ENCODE data around the gene JMJD7. TPM values are rescaled to one million over a fixed set of nuclear protein-coding genes. Genes with fewer than 3 reads are reported as not detected.

The JMJD7 gene
- polyA plus RNA-seq, 2 of the 4 experiments (the other 2 are of a cell fraction) = 3.4 to 3.8 TPM

DNA sequence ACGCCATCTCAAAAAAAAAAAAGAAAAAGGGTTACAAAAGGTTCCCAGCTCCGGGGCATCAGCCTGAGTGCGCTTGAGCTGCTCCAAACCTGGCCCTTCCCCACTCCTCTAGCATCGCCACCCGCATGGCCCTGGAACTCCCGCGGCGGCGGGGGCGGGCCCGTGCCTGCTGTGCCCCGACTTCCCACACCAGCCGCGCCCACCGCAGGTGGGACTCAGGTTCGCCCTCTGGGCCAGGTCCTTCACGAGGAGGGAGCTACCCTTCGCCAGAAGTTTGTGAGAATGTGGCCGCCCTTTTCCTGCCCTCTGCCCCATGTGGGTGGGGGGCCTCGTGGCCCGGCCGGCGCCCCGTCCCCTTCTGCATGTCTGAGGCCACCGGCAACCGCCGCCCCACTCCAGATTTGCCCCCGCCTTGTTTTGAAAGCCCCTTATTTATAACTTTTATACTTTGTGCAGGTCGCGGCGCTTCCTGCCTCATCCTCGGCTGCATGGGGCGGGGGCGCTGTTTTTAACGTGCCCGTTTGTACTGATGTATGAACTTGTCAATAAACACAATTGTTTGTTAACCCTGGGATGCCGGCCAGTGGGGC, 507 bp upstream of the JMJD7 start:
- no peak for FAIRE-seq
- Histone ChIP-seq H3K27ac (peak overlapping the region; percentile 60 to 83; a peak in 5 of 6 replicates), H3K4me2 (peak overlapping the region; percentile 92), H3K4me1 (0 out of 3 replicates have a peak, but pooled peaks cover 7% of the 10 kb centered on the region), H3K9me3 (no peaks in the 10 kb centered on the region), H3K4me3 (peak overlapping the region; percentile 65)
- ChIA-PET CTCF (interaction anchor here (1.3 to 1.5 kb wide), 4 partner anchors 9 to 77 kb away, joined by 3 to 5 read pairs (median 4); no protein-coding TSS in a partner anchor), POLR2A (no interaction called here)
- WGBS (ENCODE audit: missing lambda C conversion rate) = 18% methylated on average over 22 of the region's 37 CpGs
- DNase-seq (ENCODE audit: low read depth in 1 of 2, low spot score in 1 of 2) = no peak
- TF ChIP-seq, protein P1, sequence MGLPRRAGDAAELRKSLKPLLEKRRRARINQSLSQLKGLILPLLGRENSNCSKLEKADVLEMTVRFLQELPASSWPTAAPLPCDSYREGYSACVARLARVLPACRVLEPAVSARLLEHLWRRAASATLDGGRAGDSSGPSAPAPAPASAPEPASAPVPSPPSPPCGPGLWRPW (IDR thresholded peaks at IDR 0.05) = no peak
- ATAC-seq = peak in 1 of 2 experiments; percentile 15; a peak in 3 of 6 replicates

DNA sequence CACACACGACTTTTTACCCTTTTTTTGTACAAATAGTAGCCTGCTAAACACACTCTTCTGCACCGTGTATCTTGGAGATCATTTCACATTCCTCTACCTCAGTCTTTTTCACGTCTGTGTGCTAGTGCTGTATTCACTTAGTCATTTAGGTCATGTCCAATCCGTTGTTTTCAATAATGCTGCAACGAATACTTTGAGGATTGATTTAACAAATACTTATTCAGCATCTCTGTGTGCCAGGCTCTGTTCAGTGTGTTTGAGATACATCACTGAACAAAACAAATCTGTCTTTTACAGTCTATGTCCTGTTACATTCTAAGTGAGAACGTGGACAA, 882 bp downstream of the JMJD7 start:
- 23% methylated on average over 6 of the region's 6 CpGs for WGBS (ENCODE audit: missing lambda C conversion rate)
- H3K27ac ChIP-seq = peak overlapping the region; percentile 70 to 83; a peak in 4 of 6 replicates
- TF ChIP-seq HDAC2 (IDR thresholded peaks at IDR 0.05) (no peak), FOSL2 (IDR thresholded peaks at IDR 0.05) (no peak), FOSL2 (CRISPR knock-in tag; IDR thresholded peaks at IDR 0.05) (no peak), RCOR1 (IDR thresholded peaks at IDR 0.05; ENCODE audit: low read depth, low read length) (no peak), NPAS2 (CRISPR knock-in tag; IDR thresholded peaks at IDR 0.05; ENCODE audit: borderline replicate concordance) (no peak), FOSB (CRISPR knock-in tag; IDR thresholded peaks at IDR 0.05) (no peak)
- TF ChIP-seq, protein P2, sequence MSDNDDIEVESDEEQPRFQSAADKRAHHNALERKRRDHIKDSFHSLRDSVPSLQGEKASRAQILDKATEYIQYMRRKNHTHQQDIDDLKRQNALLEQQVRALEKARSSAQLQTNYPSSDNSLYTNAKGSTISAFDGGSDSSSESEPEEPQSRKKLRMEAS (IDR thresholded peaks at IDR 0.05) = no peak
- DNase-seq (ENCODE audit: low read depth in 1 of 2, low spot score in 1 of 2) (no peak), ATAC-seq (no peak), FAIRE-seq (no peak)
- ChIA-PET POLR2A (no interaction called here), CTCF (no interaction called here)
- 0 out of 3 replicates have a peak, but pooled peaks cover 7% of the 10 kb centered on the region for H3K4me1 ChIP-seq
- H3K4me3 ChIP-seq = peak overlapping the region; percentile 65
- H3K9me3 ChIP-seq = no peaks in the 10 kb centered on the region
- peak overlapping the region; percentile 92 for H3K4me2 ChIP-seq

DNA sequence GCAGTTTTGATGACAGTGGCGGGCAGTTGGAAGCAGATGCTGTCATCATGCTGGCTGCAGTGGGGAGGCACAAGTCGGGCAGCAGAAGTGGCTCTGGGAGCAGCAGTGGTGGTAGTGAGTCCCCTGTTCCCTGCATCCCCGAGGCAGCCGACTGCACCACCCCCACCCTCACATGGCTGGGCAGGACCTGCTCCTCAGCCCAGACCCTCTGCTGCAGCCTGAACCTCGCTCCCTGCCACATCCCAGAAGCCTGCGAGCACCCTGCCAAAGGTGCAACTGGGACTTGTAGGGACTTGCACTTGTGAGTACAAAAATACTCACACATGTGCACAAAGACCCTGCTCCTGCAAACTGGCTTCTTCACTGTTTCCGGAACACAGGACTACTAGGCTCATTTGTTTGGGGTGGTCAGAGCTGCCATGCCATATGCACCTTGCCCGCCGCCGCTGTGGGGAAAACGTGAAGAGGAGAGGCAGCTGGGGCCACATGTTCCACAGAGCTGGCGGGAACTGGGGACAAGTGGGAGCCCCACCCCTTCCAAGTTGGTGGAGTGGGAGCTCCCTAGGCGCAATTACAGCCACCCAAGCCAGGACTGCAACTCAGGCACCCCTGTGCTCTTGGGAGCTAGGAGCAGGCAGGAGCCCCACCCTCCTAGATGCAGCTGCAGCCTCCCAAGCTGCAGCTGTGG, 2.2 kb downstream of the JMJD7 start:
- Histone ChIP-seq H3K4me3 (no peak overlapping the region), H3K9me3 (no peaks in the 10 kb centered on the region), H3K4me1 (0 out of 3 replicates have a peak, but pooled peaks cover 7% of the 10 kb centered on the region), H3K4me2 (no peak overlapping the region), H3K27ac (no peak overlapping the region)
- TF ChIP-seq EHF (CRISPR knock-in tag; IDR thresholded peaks at IDR 0.05) (no peak), SREBF2 (IDR thresholded peaks at IDR 0.05) (no peak), FOSB (CRISPR knock-in tag; IDR thresholded peaks at IDR 0.05) (no peak), GATA3 (IDR thresholded peaks at IDR 0.05; ENCODE audit: borderline replicate concordance) (no peak), CHD4 (IDR thresholded peaks at IDR 0.05; ENCODE audit: borderline replicate concordance) (no peak), MYC (IDR thresholded peaks at IDR 0.05; ENCODE audit: borderline replicate concordance, low read length) (no peak), MAFK (IDR thresholded peaks at IDR 0.05; ENCODE audit: partially characterized antibody) (no peak), POLR2AphosphoS2 (conservative IDR thresholded peaks at IDR 0.05; ENCODE audit: low read length) (no peak), TP53 (CRISPR knock-in tag; IDR thresholded peaks at IDR 0.05) (no peak), KDM1A (IDR thresholded peaks at IDR 0.05; ENCODE audit: low read depth) (no peak), FOXS1 (CRISPR knock-in tag; IDR thresholded peaks at IDR 0.05) (no peak), SMC3 (IDR thresholded peaks at IDR 0.05) (no peak), TFCP2L1 (CRISPR knock-in tag; IDR thresholded peaks at IDR 0.05) (no peak)
- TF ChIP-seq, protein P3, sequence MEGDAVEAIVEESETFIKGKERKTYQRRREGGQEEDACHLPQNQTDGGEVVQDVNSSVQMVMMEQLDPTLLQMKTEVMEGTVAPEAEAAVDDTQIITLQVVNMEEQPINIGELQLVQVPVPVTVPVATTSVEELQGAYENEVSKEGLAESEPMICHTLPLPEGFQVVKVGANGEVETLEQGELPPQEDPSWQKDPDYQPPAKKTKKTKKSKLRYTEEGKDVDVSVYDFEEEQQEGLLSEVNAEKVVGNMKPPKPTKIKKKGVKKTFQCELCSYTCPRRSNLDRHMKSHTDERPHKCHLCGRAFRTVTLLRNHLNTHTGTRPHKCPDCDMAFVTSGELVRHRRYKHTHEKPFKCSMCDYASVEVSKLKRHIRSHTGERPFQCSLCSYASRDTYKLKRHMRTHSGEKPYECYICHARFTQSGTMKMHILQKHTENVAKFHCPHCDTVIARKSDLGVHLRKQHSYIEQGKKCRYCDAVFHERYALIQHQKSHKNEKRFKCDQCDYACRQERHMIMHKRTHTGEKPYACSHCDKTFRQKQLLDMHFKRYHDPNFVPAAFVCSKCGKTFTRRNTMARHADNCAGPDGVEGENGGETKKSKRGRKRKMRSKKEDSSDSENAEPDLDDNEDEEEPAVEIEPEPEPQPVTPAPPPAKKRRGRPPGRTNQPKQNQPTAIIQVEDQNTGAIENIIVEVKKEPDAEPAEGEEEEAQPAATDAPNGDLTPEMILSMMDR (IDR thresholded peaks at IDR 0.05) = no peak
- TF ChIP-seq, protein P4, sequence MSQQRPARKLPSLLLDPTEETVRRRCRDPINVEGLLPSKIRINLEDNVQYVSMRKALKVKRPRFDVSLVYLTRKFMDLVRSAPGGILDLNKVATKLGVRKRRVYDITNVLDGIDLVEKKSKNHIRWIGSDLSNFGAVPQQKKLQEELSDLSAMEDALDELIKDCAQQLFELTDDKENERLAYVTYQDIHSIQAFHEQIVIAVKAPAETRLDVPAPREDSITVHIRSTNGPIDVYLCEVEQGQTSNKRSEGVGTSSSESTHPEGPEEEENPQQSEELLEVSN (IDR thresholded peaks at IDR 0.05; ENCODE audit: borderline replicate concordance, low read depth) = no peak
- TF ChIP-seq, protein P5, sequence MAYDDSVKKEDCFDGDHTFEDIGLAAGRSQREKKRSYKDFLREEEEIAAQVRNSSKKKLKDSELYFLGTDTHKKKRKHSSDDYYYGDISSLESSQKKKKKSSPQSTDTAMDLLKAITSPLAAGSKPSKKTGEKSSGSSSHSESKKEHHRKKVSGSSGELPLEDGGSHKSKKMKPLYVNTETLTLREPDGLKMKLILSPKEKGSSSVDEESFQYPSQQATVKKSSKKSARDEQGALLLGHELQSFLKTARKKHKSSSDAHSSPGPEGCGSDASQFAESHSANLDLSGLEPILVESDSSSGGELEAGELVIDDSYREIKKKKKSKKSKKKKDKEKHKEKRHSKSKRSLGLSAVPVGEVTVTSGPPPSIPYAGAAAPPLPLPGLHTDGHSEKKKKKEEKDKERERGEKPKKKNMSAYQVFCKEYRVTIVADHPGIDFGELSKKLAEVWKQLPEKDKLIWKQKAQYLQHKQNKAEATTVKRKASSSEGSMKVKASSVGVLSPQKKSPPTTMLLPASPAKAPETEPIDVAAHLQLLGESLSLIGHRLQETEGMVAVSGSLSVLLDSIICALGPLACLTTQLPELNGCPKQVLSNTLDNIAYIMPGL (CRISPR knock-in tag; IDR thresholded peaks at IDR 0.05; ENCODE audit: borderline replicate concordance) = no peak
- TF ChIP-seq, protein P1 (IDR thresholded peaks at IDR 0.05) = no peak
- TF ChIP-seq, protein P6, sequence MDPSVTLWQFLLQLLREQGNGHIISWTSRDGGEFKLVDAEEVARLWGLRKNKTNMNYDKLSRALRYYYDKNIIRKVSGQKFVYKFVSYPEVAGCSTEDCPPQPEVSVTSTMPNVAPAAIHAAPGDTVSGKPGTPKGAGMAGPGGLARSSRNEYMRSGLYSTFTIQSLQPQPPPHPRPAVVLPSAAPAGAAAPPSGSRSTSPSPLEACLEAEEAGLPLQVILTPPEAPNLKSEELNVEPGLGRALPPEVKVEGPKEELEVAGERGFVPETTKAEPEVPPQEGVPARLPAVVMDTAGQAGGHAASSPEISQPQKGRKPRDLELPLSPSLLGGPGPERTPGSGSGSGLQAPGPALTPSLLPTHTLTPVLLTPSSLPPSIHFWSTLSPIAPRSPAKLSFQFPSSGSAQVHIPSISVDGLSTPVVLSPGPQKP (IDR thresholded peaks at IDR 0.05; ENCODE audit: low read depth, low read length) = no peak
- TF ChIP-seq, protein P7, sequence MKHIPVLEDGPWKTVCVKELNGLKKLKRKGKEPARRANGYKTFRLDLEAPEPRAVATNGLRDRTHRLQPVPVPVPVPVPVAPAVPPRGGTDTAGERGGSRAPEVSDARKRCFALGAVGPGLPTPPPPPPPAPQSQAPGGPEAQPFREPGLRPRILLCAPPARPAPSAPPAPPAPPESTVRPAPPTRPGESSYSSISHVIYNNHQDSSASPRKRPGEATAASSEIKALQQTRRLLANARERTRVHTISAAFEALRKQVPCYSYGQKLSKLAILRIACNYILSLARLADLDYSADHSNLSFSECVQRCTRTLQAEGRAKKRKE (CRISPR knock-in tag; IDR thresholded peaks at IDR 0.05; ENCODE audit: low read depth) = no peak
- DNase-seq (ENCODE audit: low read depth in 1 of 2, low spot score in 1 of 2) (no peak), FAIRE-seq (no peak), ATAC-seq (no peak)
- WGBS (ENCODE audit: missing lambda C conversion rate) = 100% methylated on average over 7 of the region's 13 CpGs
- CTCF ChIA-PET = interaction anchor here (0.9 kb wide), 1 partner anchor 12 kb away, joined by 3 read pairs; no protein-coding TSS in a partner anchor
- POLR2A ChIA-PET = no interaction called here
